PFSK-1 (cell line): ENCODE results near the gene DDX23.
A peak's percentile ranks its signal among the peaks of the same experiment; 100 is the strongest.

Source experiments
- POLR2AphosphoS5 ChIP-seq: IDR thresholded peaks from 2 replicates; pipeline ENCODE4 v1.6.1; 2012; ENCODE audit warnings: low read depth, mild to moderate bottlenecking, control low read depth, low read length, moderate library complexity
- REST ChIP-seq, 2 experiments: IDR thresholded peaks; 2 replicates each; pipeline versions ENCODE4 v1.6.1 to v1.8.0; 2011 to 2012; ENCODE audit warnings: low read depth in 2 of 2, low read length in 2 of 2, control low read depth in 1 of 2, inconsistent platforms in 1 of 2, mild to moderate bottlenecking in 1 of 2, moderate library complexity in 1 of 2; ENCODE audit not compliant: insufficient read depth in 1 of 2
- TAF1 ChIP-seq: IDR thresholded peaks from 2 replicates; pipeline ENCODE4 v1.6.1; 2012; ENCODE audit warnings: low read length, control low read depth, borderline replicate concordance; ENCODE audit not compliant: insufficient read depth

GRCh38 chr12:48817873-48818830 lies 33.8 kb downstream of the DDX23 start, which contains the start of gene CACNB3:
- TF ChIP-seq POLR2AphosphoS5, result peak; percentile 51; the same call in 1 of the 2 replicates
- TF ChIP-seq TAF1, result no peak
- TF ChIP-seq REST (IDR thresholded peaks at IDR 0.05; ENCODE audit: insufficient read depth in 1 of 2, low read depth in 2 of 2, low read length in 2 of 2), result no peak
